K562 (cell line): ENCODE results near the gene MEAF6. TPM values are rescaled to one million over a fixed set of nuclear protein-coding genes. Genes with fewer than 3 reads are reported as not detected.

Experiments used
- LEF1 ChIP-seq: fragments of 450-650 bp; IDR thresholded peaks from 2 replicates; pipeline ENCODE4 v1.6.1; 2016; ENCODE audit warnings: mild to moderate bottlenecking
- PTRF ChIP-seq: fragments of 450-650 bp; IDR thresholded peaks from 2 replicates; pipeline ENCODE4 v1.6.1; 2016; ENCODE audit warnings: mild to moderate bottlenecking, missing genetic modification characterization, missing compliant biosample characterization
- ZBTB40 ChIP-seq, 2 experiments: fragments of 450-650 bp in 1 of 2; sonication (generic) in 1 of 2; formaldehyde crosslinking in 1 of 2; IDR thresholded peaks; 2 replicates each; pipeline versions ENCODE4 v1.7.1 to v1.9.0; 2016 to 2022; ENCODE audit warnings: inconsistent platforms in 1 of 2, mild to moderate bottlenecking in 1 of 2, missing genetic modification reagents in 1 of 2
- ZNF175 ChIP-seq: fragments of 200-800 bp; sonication (Bioruptor generic); IDR thresholded peaks from 2 replicates; pipeline ENCODE4 v1.6.1; 2016; ENCODE audit warnings: low read depth, mild to moderate bottlenecking, missing genetic modification characterization, missing compliant biosample characterization
- ZNF274 ChIP-seq: IDR thresholded peaks from 2 replicates; pipeline ENCODE4 v1.6.1; 2011; ENCODE audit warnings: low read depth, mild to moderate bottlenecking, low read length, moderate library complexity, borderline replicate concordance
- polyA plus RNA-seq, 8 experiments: library from polyadenylated mRNA; depleted of rRNA in 4 of 8; stranded (reverse) in 5 of 8; unstranded in 3 of 8; fragments of >200 nt; fragmentation: Nextera tagmentation in 2 of 8; fragmentation: Illumina TruSeq in 1 of 8; extraction: Ambion mirVana in 2 of 8; extraction: Trizol in 1 of 8; gene quantifications; 2 replicates each; pipeline versions ENCODE4 v1.2.1 to v1.2.3, GENCODE V29; 2011 to 2014; ENCODE audit warnings: inconsistent platforms in 1 of 8, missing spikeins in 1 of 8
- total RNA-seq, 7 experiments: library from RNA; depleted of rRNA in 6 of 7; stranded (reverse); fragments of >200 nt in 6 of 7; fragmentation: Illumina TruSeq in 2 of 7; extraction: Trizol in 2 of 7; gene quantifications; 2 replicates each; pipeline versions ENCODE4 v1.2.1 to v1.2.3, GENCODE V29; 2011 to 2021; ENCODE audit warnings: low replicate concordance in 1 of 7

Gene MEAF6
- total and polyA plus RNA-seq, 9 of the 15 experiments (the other 6 are each of a cell fraction or from before 2014, with no cell fraction given): 55.0 to 151 (median 92.3) TPM

GRCh38 chr1:37495875-37496274 lies 18.7 kb downstream of the MEAF6 start (continued):
- no peak for TF ChIP-seq ZBTB40 (IDR thresholded peaks at IDR 0.05)
- no peak for TF ChIP-seq ZBTB40 (CRISPR knock-in tag; IDR thresholded peaks at IDR 0.05)
- TF ChIP-seq LEF1: no peak
- TF ChIP-seq PTRF (tag): no peak
- no peak for TF ChIP-seq ZNF274
- TF ChIP-seq ZNF175 (CRISPR knock-in tag): no peak
